ENCODE results near the gene CCDC154. TPM values are rescaled to one million over a fixed set of nuclear protein-coding genes. Genes with fewer than 3 reads are reported as not detected.

CCDC154 gene
- total and polyA plus RNA-seq, 9 of the 15 experiments (the other 6 are each of a cell fraction or from before 2014, with no cell fraction given): 0.15 to 1.4 (median 0.20) TPM; not detected in 5

DNA sequence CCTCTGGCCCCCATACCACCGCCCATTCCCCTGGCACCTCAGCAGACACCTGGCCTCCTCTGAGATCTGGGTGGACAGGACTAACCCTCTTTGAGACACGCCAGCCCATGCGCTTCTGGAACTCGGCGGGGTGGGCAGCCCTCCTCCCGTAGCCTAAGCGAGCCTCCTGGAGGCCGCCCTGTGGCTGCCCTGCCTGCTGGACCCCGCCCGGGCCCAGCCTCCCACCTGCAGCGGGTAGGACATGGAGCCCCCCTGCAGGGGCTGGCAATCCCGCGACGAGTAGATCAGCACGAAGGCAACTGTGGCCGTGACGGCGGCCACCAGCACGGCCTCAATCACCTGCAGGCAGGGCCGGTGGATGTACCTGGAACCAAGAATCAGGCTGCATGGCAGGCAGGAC is 8.2 kb upstream of the CCDC154 start:
- POLR2A ChIA-PET: no interaction called here
- Histone ChIP-seq H3K4me1 (replicated peaks in 1 of 2; ENCODE audit: control insufficient read depth in 2 of 2, insufficient read depth in 2 of 2, low read length in 2 of 2) (peaks cover 0 to 17% of the 10 kb centered on the region in 2 experiments; a peak in 2 of 5 replicates), H3K4me3 (no peak overlapping the region), H3K4me2 (ENCODE audit: insufficient read depth, low read length) (no peak overlapping the region), H3K27me3 (ENCODE audit: control insufficient read depth in 2 of 2, insufficient read depth in 2 of 2, low read length in 2 of 2) (no peaks in the 10 kb centered on the region), H3K9ac (ENCODE audit: insufficient read depth in 1 of 2, low read depth in 2 of 2, low read length in 2 of 2) (no peak overlapping the region; a peak in 1 of 4 replicates), H2AFZ (ENCODE audit: low read depth, low read length) (no peak overlapping the region), H3K36me3 (ENCODE audit: control insufficient read depth, insufficient read depth, low read length) (peaks cover 81% of the 10 kb centered on the region; the same call in 2 of the 3 replicates), H3K9me3 (replicated peaks; ENCODE audit: control insufficient read depth, insufficient read depth, low read depth, low read length) (no peaks in the 10 kb centered on the region), H4K20me1 (replicated peaks; ENCODE audit: control insufficient read depth, insufficient read depth, low read length) (no peaks in the 10 kb centered on the region), H3K79me2 (ENCODE audit: control insufficient read depth, insufficient read depth, low read length) (no peaks in the 10 kb centered on the region), H3K27ac (ENCODE audit: extremely low read depth, low read depth, low read length) (no peak overlapping the region), H3K9me1 (ENCODE audit: control insufficient read depth, insufficient read depth, low read length) (peaks cover 2% of the 10 kb centered on the region)
- ATAC-seq (no peak), DNase-seq (ENCODE audit: extremely low read depth in 1 of 4, low spot score in 3 of 4) (no peak), FAIRE-seq (no peak)
- BruUV-seq (replicated peaks): no TSS peak
- WGBS (ENCODE audit: insufficient coverage, low coverage, missing lambda C conversion rate): 86% methylated on average over 8 of the region's 20 CpGs
- CTCF ChIA-PET (ENCODE audit: low intra/inter-chr PET ratio): no interaction called here
- in situ Hi-C loops (cut with MboI): no loop called here
- intact Hi-C loops (cut with micrococcal nuclease): no loop called here
- no peak for TF ChIP-seq TAF9B (IDR thresholded peaks at IDR 0.05; ENCODE audit: partially characterized antibody)
- no peak for TF ChIP-seq CTBP1 (IDR thresholded peaks at IDR 0.05; ENCODE audit: borderline replicate concordance)
- TF ChIP-seq ZNF551 (CRISPR knock-in tag; IDR thresholded peaks at IDR 0.05): no peak
- no peak for TF ChIP-seq CHD2 (IDR thresholded peaks at IDR 0.05; ENCODE audit: low read depth, low read length)
- TF ChIP-seq, protein P1, sequence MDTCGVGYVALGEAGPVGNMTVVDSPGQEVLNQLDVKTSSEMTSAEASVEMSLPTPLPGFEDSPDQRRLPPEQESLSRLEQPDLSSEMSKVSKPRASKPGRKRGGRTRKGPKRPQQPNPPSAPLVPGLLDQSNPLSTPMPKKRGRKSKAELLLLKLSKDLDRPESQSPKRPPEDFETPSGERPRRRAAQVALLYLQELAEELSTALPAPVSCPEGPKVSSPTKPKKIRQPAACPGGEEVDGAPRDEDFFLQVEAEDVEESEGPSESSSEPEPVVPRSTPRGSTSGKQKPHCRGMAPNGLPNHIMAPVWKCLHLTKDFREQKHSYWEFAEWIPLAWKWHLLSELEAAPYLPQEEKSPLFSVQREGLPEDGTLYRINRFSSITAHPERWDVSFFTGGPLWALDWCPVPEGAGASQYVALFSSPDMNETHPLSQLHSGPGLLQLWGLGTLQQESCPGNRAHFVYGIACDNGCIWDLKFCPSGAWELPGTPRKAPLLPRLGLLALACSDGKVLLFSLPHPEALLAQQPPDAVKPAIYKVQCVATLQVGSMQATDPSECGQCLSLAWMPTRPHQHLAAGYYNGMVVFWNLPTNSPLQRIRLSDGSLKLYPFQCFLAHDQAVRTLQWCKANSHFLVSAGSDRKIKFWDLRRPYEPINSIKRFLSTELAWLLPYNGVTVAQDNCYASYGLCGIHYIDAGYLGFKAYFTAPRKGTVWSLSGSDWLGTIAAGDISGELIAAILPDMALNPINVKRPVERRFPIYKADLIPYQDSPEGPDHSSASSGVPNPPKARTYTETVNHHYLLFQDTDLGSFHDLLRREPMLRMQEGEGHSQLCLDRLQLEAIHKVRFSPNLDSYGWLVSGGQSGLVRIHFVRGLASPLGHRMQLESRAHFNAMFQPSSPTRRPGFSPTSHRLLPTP (IDR thresholded peaks at IDR 0.05; ENCODE audit: borderline replicate concordance, extremely low read depth, insufficient read length): no peak
- no peak for TF ChIP-seq RBM25 (IDR thresholded peaks at IDR 0.05; ENCODE audit: low read depth, low read length, severe bottlenecking)
- TF ChIP-seq SMAD1 (IDR thresholded peaks at IDR 0.05; ENCODE audit: low read depth, low read length, partially characterized antibody): no peak
- TF ChIP-seq ZNF316 (IDR thresholded peaks at IDR 0.05): no peak
- no peak for TF ChIP-seq RAD51 (IDR thresholded peaks at IDR 0.05; ENCODE audit: borderline replicate concordance, low read depth)
- no peak for TF ChIP-seq SIX5 (IDR thresholded peaks at IDR 0.05; ENCODE audit: borderline replicate concordance in 1 of 2, insufficient read depth in 1 of 2, low read depth in 1 of 2, low read length in 2 of 2)
- no peak for TF ChIP-seq NFXL1 (CRISPR knock-in tag; IDR thresholded peaks at IDR 0.05)
- TF ChIP-seq C11orf30 (IDR thresholded peaks at IDR 0.05; ENCODE audit: low read depth): no peak
- TF ChIP-seq, protein P2, sequence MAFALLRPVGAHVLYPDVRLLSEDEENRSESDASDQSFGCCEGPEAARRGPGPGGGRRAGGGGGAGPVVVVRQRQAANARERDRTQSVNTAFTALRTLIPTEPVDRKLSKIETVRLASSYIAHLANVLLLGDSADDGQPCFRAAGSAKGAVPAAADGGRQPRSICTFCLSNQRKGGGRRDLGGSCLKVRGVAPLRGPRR (CRISPR knock-in tag; IDR thresholded peaks at IDR 0.05): no peak
